ENCODE data around the gene AKR1C8.
"Not testable (repeated sequence)": the region's sequence is repeated elsewhere in the genome, so short reads cannot be mapped to it uniquely, and the experiment has no call there.

DNA sequence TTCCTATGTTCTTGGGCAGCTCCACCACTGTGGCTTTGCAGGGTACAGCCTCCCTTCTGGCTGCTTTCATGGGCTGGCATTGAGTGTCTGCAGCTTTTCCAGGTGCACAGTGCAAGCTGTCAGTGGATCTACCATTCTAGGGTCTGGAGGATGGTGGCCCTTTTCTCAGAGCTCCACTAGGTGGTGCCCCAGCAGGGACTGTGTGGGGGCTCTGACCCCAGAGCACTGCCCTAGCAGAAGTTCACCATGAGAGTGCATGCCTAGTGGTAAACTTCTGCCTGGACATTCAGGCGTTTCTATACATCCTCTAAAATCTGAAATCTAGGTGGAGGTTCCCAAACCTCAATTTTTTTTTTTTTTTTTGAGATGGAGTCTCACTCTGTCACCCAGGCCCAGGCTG is 25.3 kb upstream of the AKR1C8 start:
- TF ChIP-seq POLR2A, TAF1 (IDR thresholded peaks at IDR 0.05; ENCODE audit: low read depth, low read length): not testable (repeated sequence)

Measured in GM12891 (cell line).